Measurements from ENCODE around the gene INSIG1. TPM values are rescaled to one million over a fixed set of nuclear protein-coding genes. Genes with fewer than 3 reads are reported as not detected.
A peak's percentile ranks its signal among the peaks of the same experiment; 100 is the strongest.

INSIG1 gene
- total RNA-seq, 5 donors from 2014 or later (not counting 1 experiment from before 2014, with no cell fraction given): 38.0 to 47.3 (median 42.4) TPM

DNA sequence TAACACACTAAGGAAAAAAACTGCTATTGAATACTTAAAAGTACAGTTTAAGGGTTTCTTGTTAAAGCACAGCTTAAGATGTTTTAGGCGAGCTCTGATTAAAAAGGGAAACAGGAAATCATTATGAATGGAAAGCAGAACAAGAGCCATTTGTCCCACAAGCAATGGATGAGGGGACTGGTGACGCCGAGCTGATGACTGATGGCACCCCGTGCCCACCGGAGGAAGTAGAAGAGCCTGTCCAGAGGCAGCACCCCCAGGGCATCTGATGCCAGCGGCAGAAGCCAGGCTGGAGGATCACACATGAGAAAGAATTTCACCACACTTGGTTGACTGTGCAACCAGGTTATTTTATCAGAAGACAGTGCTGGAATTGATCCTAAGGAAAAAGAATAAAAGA is 15.0 kb upstream of the INSIG1 start:
- ATAC-seq (replicated peaks in 1 of 4) (no peak), DNase-seq (peak in 1 of 35 experiments; percentile 29)
- ChIA-PET CTCF (no interaction called here), POLR2A (no interaction called here)
- H3K27ac Mint-ChIP-seq: no peak overlapping the region
- H3K36me3 Mint-ChIP-seq: no peaks in the 10 kb centered on the region
- WGBS (ENCODE audit: insufficient coverage): 27% methylated on average over 6 of the region's 6 CpGs
- H3K27me3 ChIP-seq (replicated peaks in 1 of 2; ENCODE audit: control insufficient read depth in 2 of 2, extremely low read depth in 1 of 2, insufficient read depth in 2 of 2, low read length in 1 of 2): peaks cover 0 to 25% of the 10 kb centered on the region in 2 experiments
- peaks cover 16 to 32% (median 31%) of the 10 kb centered on the region in 3 donors for H3K4me1 Mint-ChIP-seq
- H3K4me3 Mint-ChIP-seq: no peak overlapping the region
- no peak overlapping the region for H3K27ac ChIP-seq (ENCODE audit: low read length)
- no peaks in the 10 kb centered on the region for H3K9me3 Mint-ChIP-seq
- no peaks in the 10 kb centered on the region for H3K9me3 ChIP-seq
- no peak overlapping the region for H3K4me3 ChIP-seq (ENCODE audit: control insufficient read depth in 1 of 2, extremely low read depth in 1 of 2, low read length in 1 of 2)
- peaks cover 1 to 17% of the 10 kb centered on the region in 2 experiments for H3K4me1 ChIP-seq (ENCODE audit: control insufficient read depth in 1 of 2, extremely low read depth in 1 of 2, insufficient read depth in 2 of 2, low read length in 2 of 2)
- peaks cover 0 to 2% of the 10 kb centered on the region in 2 donors for H3K27me3 Mint-ChIP-seq
- no peaks in the 10 kb centered on the region for H3K36me3 ChIP-seq (ENCODE audit: control insufficient read depth in 2 of 2, extremely low read depth in 1 of 2, insufficient read depth in 1 of 2, low read length in 1 of 2)

DNA sequence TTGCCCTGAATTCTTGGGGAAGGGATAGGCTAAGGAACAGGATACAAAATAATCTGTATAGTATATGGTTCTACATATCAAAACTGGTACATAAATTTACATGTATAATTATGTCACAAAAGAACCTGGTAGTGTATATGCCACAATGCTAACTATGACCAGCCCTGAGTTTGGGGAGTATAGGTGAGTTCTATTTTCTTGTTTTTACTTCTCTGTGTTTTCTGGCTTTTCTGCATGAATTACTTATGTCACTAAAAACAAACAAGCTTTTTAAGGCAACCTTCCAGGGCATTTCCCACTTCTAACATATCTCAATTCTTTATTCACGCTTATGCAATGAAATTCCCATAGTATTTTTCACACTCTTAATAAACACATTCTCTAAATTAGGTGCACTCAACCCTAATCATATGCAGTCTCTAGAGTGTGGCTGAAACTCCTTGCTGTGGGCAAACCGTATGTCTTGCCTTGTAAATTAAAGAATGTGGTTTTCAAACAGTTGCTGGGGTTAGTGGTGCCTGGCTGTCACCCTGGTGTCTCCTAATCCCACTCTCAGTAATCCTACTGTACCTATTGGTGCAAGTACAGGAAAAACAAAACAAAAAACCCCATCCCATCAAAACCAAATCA is 14.0 kb upstream of the INSIG1 start:
- Histone ChIP-seq H3K4me3 (ENCODE audit: control insufficient read depth in 1 of 2, extremely low read depth in 1 of 2, low read length in 1 of 2) (no peak overlapping the region), H3K27me3 (replicated peaks in 1 of 2; ENCODE audit: control insufficient read depth in 2 of 2, extremely low read depth in 1 of 2, insufficient read depth in 2 of 2, low read length in 1 of 2) (peaks cover 0 to 23% of the 10 kb centered on the region in 2 experiments), H3K4me1 (ENCODE audit: control insufficient read depth in 1 of 2, extremely low read depth in 1 of 2, insufficient read depth in 2 of 2, low read length in 2 of 2) (peaks cover 5 to 23% of the 10 kb centered on the region in 2 experiments), H3K9me3 (no peaks in the 10 kb centered on the region), H3K36me3 (ENCODE audit: control insufficient read depth in 2 of 2, extremely low read depth in 1 of 2, insufficient read depth in 1 of 2, low read length in 1 of 2) (no peaks in the 10 kb centered on the region), H3K27ac (ENCODE audit: low read length) (no peak overlapping the region)
- ATAC-seq (replicated peaks in 1 of 4) (no peak), DNase-seq (no peak)
- no peaks in the 10 kb centered on the region for H3K36me3 Mint-ChIP-seq
- WGBS (ENCODE audit: insufficient coverage): no CpG with 5 or more reads among the region's 2 CpGs
- peaks cover 0 to under 1% of the 10 kb centered on the region in 2 donors for H3K27me3 Mint-ChIP-seq
- peaks cover 20 to 41% (median 38%) of the 10 kb centered on the region in 3 donors for H3K4me1 Mint-ChIP-seq
- ChIA-PET CTCF (no interaction called here), POLR2A (no interaction called here)
- no peak overlapping the region for H3K27ac Mint-ChIP-seq
- H3K9me3 Mint-ChIP-seq: no peaks in the 10 kb centered on the region
- H3K4me3 Mint-ChIP-seq: no peak overlapping the region

DNA sequence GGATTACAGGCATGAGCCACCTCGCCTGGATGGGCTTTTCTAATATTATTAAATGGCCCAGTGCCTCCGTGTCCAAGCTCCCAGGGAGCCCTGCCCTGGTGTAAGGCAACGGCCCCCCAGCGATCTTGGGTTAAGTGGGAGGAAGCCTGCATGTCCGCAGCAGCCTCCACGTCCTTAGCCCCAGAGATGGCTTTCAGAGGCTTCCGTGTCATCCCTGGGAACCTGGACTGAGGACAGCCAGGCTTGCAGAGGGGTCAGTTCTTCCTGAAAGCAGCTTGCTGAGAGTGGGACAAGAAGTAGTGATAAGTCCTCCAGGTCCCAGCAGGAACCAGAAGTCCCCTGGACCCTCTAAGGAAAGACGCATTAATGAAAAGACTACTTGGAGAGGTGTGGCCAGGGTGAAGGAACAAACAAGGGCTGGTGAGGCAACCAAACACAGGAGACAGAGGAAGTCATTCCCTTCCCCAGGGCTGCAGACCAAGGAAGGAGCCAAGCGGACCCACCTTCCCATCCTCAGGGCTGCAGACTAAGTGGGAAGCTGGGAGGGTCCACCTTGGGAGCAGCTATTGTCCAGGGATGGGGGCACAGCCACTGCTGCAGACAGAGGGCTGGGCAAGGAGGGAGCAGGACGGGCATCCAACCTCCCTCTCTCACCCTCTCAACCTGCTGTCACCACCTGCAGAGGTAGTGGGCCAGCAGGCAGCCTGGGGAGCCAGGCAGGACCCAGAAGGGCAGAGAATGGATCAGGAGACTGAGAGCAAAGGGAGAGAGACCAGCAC is 13.0 kb upstream of the INSIG1 start:
- H3K27me3 Mint-ChIP-seq: no peaks in the 10 kb centered on the region
- WGBS (ENCODE audit: insufficient coverage): 84% methylated on average over 8 of the region's 10 CpGs
- no peak for ATAC-seq (replicated peaks in 1 of 4)
- H3K27ac Mint-ChIP-seq: no peak overlapping the region
- DNase-seq: no peak
- H3K27me3 ChIP-seq (replicated peaks in 1 of 2; ENCODE audit: control insufficient read depth in 2 of 2, extremely low read depth in 1 of 2, insufficient read depth in 2 of 2, low read length in 1 of 2): peaks cover 0 to 19% of the 10 kb centered on the region in 2 experiments
- no peak overlapping the region for H3K4me3 Mint-ChIP-seq
- H3K9me3 ChIP-seq: no peaks in the 10 kb centered on the region
- H3K4me3 ChIP-seq (ENCODE audit: control insufficient read depth in 1 of 2, extremely low read depth in 1 of 2, low read length in 1 of 2): no peak overlapping the region
- ChIA-PET CTCF (no interaction called here), POLR2A (no interaction called here)
- peaks cover 20 to 41% (median 38%) of the 10 kb centered on the region in 3 donors for H3K4me1 Mint-ChIP-seq
- peaks cover 5 to 23% of the 10 kb centered on the region in 2 experiments for H3K4me1 ChIP-seq (ENCODE audit: control insufficient read depth in 1 of 2, extremely low read depth in 1 of 2, insufficient read depth in 2 of 2, low read length in 2 of 2)
- H3K9me3 Mint-ChIP-seq: no peaks in the 10 kb centered on the region
- no peaks in the 10 kb centered on the region for H3K36me3 Mint-ChIP-seq
- H3K27ac ChIP-seq (ENCODE audit: low read length): no peak overlapping the region
- H3K36me3 ChIP-seq (ENCODE audit: control insufficient read depth in 2 of 2, extremely low read depth in 1 of 2, insufficient read depth in 1 of 2, low read length in 1 of 2): no peaks in the 10 kb centered on the region

DNA sequence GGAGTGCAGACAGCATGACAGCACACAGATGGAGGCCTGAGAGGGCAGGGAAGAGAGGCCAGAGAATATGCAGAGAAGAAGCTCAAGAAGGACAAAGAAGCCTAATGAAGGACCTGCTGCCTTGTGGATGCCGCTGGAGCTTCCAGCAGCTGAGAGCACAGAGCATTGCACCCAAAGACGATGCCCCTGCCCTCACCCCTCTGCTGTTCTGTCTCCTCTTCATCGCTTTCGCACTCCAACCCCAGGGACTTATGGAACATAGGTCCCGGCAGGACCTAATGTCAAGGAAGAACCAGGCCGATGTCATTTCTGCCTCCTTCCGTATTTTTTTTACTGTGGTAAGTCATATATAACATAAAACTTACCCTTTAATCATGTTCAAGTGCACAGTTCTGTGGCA is 12.3 kb upstream of the INSIG1 start:
- peak overlapping the region in 1 of 2 donors; percentile 63 for H3K27ac Mint-ChIP-seq
- DNase-seq (peak in 1 of 35 experiments; percentile 7), ATAC-seq (replicated peaks in 1 of 4) (no peak)
- H3K9me3 ChIP-seq: no peaks in the 10 kb centered on the region
- WGBS (ENCODE audit: insufficient coverage): 87% methylated on average over 3 of the region's 7 CpGs
- no peak overlapping the region for H3K4me3 Mint-ChIP-seq
- H3K27ac ChIP-seq (ENCODE audit: low read length): no peak overlapping the region
- no peak overlapping the region for H3K4me3 ChIP-seq (ENCODE audit: control insufficient read depth in 1 of 2, extremely low read depth in 1 of 2, low read length in 1 of 2)
- H3K36me3 ChIP-seq (ENCODE audit: control insufficient read depth in 2 of 2, extremely low read depth in 1 of 2, insufficient read depth in 1 of 2, low read length in 1 of 2): no peaks in the 10 kb centered on the region
- H3K9me3 Mint-ChIP-seq: no peaks in the 10 kb centered on the region
- H3K4me1 Mint-ChIP-seq: peaks cover 20 to 41% (median 38%) of the 10 kb centered on the region in 3 donors
- peaks cover 5 to 23% of the 10 kb centered on the region in 2 experiments for H3K4me1 ChIP-seq (ENCODE audit: control insufficient read depth in 1 of 2, extremely low read depth in 1 of 2, insufficient read depth in 2 of 2, low read length in 2 of 2)
- peaks cover 0 to 24% of the 10 kb centered on the region in 2 experiments for H3K27me3 ChIP-seq (replicated peaks in 1 of 2; ENCODE audit: control insufficient read depth in 2 of 2, extremely low read depth in 1 of 2, insufficient read depth in 2 of 2, low read length in 1 of 2)
- CTCF ChIA-PET: no interaction called here
- H3K27me3 Mint-ChIP-seq: no peaks in the 10 kb centered on the region
- no peaks in the 10 kb centered on the region for H3K36me3 Mint-ChIP-seq
- POLR2A ChIA-PET: no interaction called here

DNA sequence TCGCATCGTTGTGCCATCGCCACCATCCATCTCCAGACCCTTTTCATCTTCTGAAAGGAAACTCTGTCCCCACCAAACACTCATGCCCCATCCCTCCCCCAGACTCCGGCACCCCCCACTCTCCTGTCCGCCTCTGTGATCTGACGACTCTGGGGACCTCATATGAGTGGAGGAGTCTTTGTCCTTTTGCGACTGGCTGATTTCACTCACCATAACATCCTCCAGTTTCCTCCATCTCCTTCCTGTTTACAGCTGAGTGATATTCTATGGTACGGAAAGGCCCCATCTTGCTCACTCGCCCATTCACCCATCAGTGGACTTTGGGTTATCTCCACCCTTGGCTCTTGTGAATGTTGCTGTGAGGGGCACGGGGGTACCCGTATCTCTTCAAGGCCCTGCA is 11.8 kb upstream of the INSIG1 start:
- Mint-ChIP-seq H3K36me3 (no peaks in the 10 kb centered on the region), H3K4me1 (peaks cover 20 to 41% (median 38%) of the 10 kb centered on the region in 3 donors), H3K27me3 (no peaks in the 10 kb centered on the region), H3K27ac (peak overlapping the region; percentile 8 to 63), H3K9me3 (no peaks in the 10 kb centered on the region), H3K4me3 (no peak overlapping the region)
- H3K27me3 ChIP-seq (replicated peaks in 1 of 2; ENCODE audit: control insufficient read depth in 2 of 2, extremely low read depth in 1 of 2, insufficient read depth in 2 of 2, low read length in 1 of 2): peaks cover 0 to 24% of the 10 kb centered on the region in 2 experiments
- no peaks in the 10 kb centered on the region for H3K9me3 ChIP-seq
- H3K4me1 ChIP-seq (ENCODE audit: control insufficient read depth in 1 of 2, extremely low read depth in 1 of 2, insufficient read depth in 2 of 2, low read length in 2 of 2): peaks cover 5 to 23% of the 10 kb centered on the region in 2 experiments
- 73% methylated on average over 3 of the region's 11 CpGs for WGBS (ENCODE audit: insufficient coverage)
- ChIA-PET POLR2A (no interaction called here), CTCF (no interaction called here)
- H3K36me3 ChIP-seq (ENCODE audit: control insufficient read depth in 2 of 2, extremely low read depth in 1 of 2, insufficient read depth in 1 of 2, low read length in 1 of 2): no peaks in the 10 kb centered on the region
- no peak overlapping the region for H3K27ac ChIP-seq (ENCODE audit: low read length)
- no peak overlapping the region for H3K4me3 ChIP-seq (ENCODE audit: control insufficient read depth in 1 of 2, extremely low read depth in 1 of 2, low read length in 1 of 2)
- DNase-seq (peak in 1 of 35 experiments; percentile 13), ATAC-seq (replicated peaks in 1 of 4) (peak in 1 of 4 experiments; percentile 39)

DNA sequence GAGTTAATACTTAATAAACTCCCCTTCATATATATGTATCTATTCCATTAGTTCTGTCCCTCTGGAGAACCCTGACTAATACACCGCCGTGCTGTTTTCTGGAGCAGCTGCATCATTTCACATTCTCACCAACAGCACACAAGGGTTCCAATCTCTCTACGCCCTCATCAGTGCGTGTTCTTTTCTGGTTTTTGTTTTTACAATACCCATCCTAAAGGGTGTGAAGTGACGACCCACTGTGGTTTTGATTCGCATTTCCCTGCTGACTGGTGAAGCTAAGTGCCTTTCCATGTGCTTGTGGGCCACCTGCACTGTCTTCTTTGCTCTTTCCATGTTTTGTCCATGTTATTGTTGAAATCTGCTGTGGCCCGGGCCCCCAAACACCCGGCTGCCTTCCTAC is 11.0 kb upstream of the INSIG1 start:
- Mint-ChIP-seq H3K9me3 (no peaks in the 10 kb centered on the region), H3K27ac (no peak overlapping the region), H3K4me1 (peaks cover 20 to 41% (median 38%) of the 10 kb centered on the region in 3 donors), H3K4me3 (peak overlapping the region in 1 of 3 donors; percentile 35), H3K27me3 (no peaks in the 10 kb centered on the region), H3K36me3 (no peaks in the 10 kb centered on the region)
- no peak for ATAC-seq (replicated peaks in 1 of 4)
- CTCF ChIA-PET: no interaction called here
- Histone ChIP-seq H3K4me1 (ENCODE audit: control insufficient read depth in 1 of 2, extremely low read depth in 1 of 2, insufficient read depth in 2 of 2, low read length in 2 of 2) (peaks cover 5 to 23% of the 10 kb centered on the region in 2 experiments), H3K27ac (ENCODE audit: low read length) (no peak overlapping the region), H3K9me3 (no peaks in the 10 kb centered on the region), H3K4me3 (ENCODE audit: control insufficient read depth in 1 of 2, extremely low read depth in 1 of 2, low read length in 1 of 2) (no peak overlapping the region), H3K36me3 (ENCODE audit: control insufficient read depth in 2 of 2, extremely low read depth in 1 of 2, insufficient read depth in 1 of 2, low read length in 1 of 2) (no peaks in the 10 kb centered on the region), H3K27me3 (replicated peaks in 1 of 2; ENCODE audit: control insufficient read depth in 2 of 2, extremely low read depth in 1 of 2, insufficient read depth in 2 of 2, low read length in 1 of 2) (peaks cover 0 to 28% of the 10 kb centered on the region in 2 experiments)
- 71% methylated on average over 8 of the region's 8 CpGs for WGBS (ENCODE audit: insufficient coverage)
- POLR2A ChIA-PET: no interaction called here
- no peak for DNase-seq
